ENCODE measurements around the gene EXOC3L4.

EXOC3L4 gene

GRCh38 chr14:103123634-103124500 lies 29.3 kb downstream of the EXOC3L4 start:
- DNase-seq = no peak

- DNase-seq = no peak
Observed at GRCh38 chr14:103124501-103125001, 30.0 kb downstream of the EXOC3L4 start.

DNA sequence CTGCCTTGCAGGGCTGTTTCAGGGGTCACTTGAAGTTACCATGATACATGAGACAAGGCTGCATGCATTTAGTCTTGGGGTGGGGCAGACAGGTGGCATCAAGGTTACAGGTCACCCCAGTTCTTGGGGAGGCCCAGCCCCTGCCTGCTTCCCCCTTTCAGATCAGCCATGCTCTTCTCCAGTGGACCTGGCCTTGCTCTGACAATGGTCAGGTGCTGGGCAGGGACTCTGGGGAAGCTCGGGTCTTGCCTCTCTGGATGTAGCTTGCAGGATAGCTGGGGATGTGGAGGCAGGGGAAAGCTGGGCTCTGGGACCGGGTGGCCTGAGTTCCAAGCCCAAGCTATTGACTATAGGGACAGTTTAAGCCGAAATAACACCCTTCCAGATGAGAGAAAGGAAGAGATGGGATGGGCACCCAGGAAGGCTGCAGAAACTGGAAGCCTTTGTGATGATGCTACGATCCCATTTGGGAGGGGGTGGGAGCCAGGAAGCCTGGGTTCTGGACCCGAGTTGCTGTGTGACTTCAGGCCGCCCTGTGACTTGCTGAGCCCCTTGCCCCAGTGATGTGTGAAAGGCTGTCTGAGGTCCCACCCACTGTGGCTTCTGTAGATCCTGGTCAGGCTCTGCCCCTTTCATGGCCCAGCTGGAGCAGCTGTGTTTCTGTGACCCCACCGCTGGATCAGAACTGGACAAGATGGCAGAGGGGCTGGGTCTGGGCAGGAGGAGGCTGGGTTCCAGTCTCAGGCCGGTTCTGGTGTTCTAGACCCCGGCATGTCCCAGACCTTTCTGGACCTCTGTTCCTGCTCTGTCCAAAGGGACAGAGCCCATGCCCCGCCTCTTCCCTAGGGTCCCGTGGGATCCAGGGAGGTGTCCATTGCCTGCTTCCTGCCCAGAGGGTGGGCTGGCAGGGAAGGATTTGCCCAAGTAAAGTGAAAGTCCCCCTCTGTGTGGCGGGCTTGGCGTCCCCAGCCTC lies 30.9 kb downstream of the EXOC3L4 start:
- DNase-seq = no peak

GRCh38 chr14:103126088-103126872 lies 31.8 kb downstream of the EXOC3L4 start:
- no peak for DNase-seq

GRCh38 chr14:103126873-103127304 lies 32.4 kb downstream of the EXOC3L4 start:
- no peak for DNase-seq

- no peak for DNase-seq
Observed at GRCh38 chr14:103127356-103127755, 32.8 kb downstream of the EXOC3L4 start.

DNA sequence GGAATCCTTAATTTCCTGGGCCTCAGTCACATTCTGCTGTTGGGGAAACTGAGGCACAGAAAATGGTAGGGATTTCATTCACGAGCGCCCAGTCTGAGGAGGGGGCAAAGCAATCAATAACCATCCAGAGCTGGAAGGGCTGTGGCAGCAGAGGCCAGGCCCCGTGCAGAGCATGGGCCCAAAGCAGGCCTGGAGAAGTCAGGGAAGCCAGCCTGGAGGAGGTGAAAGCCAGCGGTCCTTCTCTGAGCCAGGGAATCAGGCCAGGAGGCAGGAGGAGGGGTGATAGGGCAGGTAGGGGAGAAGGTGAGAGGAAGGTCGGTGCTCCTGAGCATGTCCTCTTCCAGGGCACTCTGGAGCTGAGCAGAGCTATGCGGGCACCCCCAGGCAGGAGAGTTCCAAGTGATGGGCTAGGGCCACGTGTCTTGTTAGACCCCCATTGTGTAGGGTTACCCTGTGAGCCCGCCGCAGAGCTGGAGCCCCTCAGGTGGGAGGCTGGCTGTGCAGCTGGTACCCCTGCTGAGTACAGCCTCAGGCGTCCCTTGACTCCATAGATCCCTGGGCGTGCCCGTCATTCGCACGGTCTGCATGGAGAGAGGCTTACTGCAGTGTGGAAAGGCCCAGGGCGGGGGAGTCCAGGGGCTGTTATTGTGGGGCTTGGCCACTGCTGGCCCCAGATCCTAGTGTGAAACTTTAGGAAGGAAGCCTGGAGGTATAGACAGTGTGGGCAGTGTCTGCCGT lies 33.5 kb downstream of the EXOC3L4 start:
- DNase-seq = no peak

DNA sequence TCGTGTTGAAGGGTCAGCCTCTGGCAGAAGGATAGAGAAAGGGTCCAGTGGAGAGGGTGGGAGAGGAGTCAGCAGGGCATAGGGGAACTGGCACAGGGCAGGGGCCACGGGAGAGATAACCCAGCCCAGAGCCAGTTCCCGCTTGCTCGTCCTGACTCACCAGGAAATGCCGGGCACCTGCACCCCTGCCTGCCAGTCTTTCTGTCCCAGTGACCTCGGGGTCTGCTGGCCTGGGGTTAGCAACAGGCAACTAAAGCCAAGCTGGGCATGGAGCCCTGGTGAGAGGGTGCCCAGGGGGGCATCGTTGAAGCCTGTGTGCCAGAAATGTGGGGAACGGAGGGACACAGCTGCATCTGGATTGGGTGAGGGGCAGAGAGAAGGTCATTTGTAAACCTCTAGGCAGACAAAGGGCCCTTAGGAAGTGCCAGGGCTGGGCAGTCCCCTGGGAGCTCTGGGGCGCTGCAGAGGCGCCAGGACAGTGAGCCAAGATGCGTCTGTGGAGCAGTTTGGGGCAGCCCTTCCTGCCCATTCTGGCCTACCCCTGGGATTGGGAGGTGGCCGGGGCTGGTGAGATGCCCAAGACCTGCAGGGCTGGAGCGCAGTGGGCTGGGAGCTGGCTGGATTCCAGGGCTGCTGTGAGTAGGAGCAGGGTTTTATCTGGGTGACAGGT lies 34.2 kb downstream of the EXOC3L4 start:
- DNase-seq = no peak

DNA sequence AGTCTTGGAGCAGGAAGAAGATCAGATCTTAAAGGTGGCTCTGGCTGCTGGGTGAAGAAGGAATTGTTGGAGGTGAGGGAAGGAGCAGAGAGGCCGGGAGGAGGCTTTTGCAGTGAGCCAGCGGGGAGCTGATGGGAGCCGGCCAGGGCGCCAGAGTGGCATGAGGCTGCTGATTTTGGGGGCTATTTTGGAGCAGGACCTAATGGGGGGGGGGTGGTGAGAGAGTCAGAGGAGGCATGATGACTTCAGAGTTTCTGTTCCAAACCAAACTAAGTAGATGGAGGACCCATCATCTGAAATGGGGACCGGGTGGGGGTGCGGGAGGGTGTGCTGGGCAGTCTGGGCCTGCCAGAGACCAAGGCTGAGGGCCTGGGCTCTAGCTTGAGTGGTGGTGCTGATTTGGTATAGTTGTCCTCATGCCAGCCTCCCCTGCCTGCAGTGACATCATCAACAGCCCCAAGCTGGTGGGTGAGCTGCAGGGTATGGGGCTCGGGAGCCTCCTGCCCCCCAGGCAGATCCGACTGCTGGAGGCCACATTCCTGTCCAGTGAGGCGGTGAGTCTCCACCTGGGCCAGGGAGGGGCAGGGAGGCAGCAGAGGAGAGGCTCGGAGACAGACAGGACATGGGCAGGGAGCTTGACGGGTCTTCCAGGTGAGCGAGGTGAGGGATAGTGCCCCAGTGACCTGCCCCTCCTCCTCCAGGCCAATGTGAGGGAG lies 34.9 kb downstream of the EXOC3L4 start:
- DNase-seq = no peak

GRCh38 chr14:103130017-103130764 lies 35.7 kb downstream of the EXOC3L4 start:
- no peak for DNase-seq

DNA sequence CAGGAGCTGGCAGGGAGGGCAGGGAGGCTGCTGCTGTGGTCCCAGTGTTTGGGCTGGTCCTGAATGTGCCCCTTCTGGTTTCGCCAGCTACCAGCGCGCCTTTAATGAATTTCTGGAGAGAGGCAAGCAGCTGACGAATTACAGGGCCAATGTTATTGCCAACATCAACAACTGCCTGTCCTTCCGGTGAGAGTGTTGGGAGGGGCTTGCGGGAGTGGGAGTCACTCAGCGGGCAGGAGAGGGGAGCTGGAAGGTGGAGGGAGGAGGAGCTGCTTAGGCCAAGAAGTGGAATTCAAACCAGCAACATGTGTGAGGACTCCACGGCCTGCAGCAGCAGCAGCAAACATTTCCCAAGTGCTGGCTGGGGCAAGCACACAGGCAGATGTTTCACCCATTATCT lies 36.4 kb downstream of the EXOC3L4 start:
- DNase-seq = no peak

- DNase-seq = no peak
Observed at GRCh38 chr14:103131580-103131979, 37.1 kb downstream of the EXOC3L4 start.

DNA sequence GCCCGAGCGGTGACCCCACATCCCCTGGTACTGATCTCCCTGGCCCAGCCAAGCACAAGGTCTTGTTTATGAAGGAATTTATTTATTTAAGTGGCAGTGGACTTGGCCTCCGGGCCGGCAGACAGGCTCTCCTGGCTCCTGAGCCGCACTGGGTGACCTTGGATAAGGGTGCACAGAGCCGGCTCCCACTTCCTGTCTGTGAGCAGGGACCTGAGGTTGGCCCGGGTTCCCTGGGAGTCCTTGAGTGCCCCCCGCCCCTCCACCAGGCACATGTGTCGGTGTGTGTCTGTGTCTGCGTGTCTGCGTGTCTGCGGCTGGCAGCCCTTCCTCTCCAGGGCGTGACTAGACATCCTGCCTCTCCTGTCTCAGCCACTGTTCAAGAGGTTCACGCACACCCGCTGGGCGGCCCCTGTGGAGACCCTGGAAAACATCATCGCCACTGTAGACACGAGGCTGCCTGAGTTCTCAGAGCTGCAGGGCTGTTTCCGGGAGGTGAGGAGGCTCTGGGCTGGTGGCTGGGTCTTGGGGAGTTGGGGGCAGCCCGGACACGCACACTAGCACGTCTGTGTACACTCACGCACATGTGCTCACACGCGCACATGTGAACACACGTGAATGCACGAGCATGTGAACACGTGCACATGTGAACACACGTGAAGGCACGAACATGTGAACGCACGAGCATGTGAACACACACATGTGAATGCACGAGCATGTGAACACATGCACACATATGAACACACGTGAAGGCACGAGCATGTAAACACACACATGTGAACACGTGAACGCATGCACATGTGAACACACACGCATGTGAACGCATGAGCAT lies 38.1 kb downstream of the EXOC3L4 start:
- DNase-seq = no peak

DNA sequence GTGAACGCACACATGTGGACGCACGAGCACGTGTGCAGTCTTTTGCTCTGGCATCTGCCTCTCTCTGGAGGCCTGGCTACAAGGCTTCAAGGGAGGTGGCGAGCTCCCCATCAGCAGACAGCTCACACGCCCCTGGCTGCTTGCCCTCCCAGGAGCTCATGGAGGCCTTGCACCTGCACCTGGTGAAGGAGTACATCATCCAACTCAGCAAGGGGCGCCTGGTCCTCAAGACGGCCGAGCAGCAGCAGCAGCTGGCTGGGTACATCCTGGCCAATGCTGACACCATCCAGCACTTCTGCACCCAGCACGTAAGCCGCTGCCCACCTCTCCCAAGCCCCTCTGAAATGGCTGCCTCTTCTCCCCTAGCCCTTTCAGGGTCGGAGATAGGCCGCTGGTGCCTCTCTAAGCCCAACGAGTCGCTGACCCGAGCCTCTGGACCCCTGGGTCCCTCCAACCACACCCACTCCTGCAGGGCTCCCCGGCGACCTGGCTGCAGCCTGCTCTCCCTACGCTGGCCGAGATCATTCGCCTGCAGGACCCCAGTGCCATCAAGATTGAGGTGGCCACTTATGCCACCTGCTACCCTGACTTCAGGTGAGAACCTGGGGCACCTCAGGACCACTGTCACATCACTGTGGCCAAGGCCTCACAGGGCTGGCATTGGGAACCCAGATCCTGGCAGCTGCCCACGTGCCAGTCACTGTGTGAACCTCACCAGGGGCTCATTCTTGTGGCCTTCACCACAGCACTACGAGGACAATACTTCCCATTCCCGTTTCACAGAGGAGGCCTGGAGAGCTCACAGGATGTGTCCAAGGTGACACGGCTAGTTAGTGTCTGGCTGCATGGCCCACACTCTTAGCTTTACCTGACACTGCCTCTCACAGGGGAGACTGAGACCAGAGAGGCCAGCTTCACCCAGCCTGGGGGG lies 39.0 kb downstream of the EXOC3L4 start:
- DNase-seq = no peak

DNA sequence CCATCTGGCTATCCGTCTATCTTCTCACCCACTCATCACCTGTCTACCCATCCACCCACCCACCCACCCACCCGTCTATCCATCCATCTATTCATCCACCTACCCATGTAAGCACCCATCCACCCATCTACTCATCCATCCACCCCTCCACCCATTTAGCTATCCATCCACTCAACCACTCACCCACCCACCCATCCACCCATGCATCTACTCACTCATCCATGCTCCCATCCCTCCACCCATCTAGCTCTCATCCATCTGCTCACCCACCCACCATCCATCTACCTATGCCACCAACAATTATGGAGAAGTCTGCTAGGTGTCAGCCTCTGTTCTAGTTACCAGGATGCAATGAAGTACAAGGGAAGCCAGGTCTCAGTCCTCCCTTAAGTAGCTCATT lies 39.9 kb downstream of the EXOC3L4 start:
- DNase-seq = no peak

GRCh38 chr14:103134919-103135318 lies 40.4 kb downstream of the EXOC3L4 start:
- no peak for DNase-seq

- no peak for DNase-seq
Observed at GRCh38 chr14:103135333-103136260, 41.1 kb downstream of the EXOC3L4 start.

All from SW 1271 (cell line).